ENCODE results near the gene TMEM106A.
A peak's percentile ranks its signal among the peaks of the same experiment; 100 is the strongest.
"Not testable (repeated sequence)": the region's sequence is repeated elsewhere in the genome, so short reads cannot be mapped to it uniquely, and the experiment has no call there.

The TMEM106A gene

DNA sequence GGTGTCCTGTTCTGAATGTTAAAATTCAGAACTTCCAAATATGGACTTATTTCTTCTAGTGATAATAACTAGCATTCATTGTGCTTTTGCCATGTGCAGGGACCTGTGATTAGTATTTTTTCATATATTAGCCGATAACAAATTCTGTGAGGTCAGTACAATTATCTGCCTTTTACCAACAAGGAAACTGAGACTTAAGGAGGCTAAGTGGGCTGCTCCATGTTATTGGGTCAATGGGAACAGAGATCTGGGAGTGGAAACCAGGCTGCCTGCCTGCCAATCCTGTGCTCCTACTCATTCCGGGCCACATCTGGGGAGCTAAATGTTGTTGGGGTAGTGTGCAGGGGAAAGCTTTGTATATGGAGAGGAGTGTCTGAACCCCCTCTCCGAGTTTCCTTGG, 3.7 kb downstream of the TMEM106A start:
- DNase-seq (ENCODE audit: low read depth in 3 of 3), result no peak

DNA sequence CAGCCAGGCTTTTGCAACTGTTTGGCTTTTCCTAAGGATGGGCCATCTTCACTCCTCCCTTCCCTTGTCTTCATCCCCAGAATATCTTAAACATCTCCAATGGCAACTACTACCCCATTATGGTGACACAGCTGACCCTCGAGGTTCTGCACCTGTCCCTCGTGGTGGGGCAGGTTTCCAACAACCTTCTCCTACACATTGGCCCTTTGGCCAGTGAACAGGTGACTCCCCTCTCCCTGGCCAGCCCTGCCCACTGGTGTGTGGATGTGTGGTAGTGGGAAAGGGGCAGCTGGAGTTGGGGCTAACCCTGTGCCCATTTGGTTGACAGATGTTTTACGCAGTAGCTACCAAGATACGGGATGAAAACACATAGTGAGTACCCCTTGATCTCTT, 4.7 kb downstream of the TMEM106A start:
- no peak for DNase-seq (ENCODE audit: low read depth in 3 of 3)

DNA sequence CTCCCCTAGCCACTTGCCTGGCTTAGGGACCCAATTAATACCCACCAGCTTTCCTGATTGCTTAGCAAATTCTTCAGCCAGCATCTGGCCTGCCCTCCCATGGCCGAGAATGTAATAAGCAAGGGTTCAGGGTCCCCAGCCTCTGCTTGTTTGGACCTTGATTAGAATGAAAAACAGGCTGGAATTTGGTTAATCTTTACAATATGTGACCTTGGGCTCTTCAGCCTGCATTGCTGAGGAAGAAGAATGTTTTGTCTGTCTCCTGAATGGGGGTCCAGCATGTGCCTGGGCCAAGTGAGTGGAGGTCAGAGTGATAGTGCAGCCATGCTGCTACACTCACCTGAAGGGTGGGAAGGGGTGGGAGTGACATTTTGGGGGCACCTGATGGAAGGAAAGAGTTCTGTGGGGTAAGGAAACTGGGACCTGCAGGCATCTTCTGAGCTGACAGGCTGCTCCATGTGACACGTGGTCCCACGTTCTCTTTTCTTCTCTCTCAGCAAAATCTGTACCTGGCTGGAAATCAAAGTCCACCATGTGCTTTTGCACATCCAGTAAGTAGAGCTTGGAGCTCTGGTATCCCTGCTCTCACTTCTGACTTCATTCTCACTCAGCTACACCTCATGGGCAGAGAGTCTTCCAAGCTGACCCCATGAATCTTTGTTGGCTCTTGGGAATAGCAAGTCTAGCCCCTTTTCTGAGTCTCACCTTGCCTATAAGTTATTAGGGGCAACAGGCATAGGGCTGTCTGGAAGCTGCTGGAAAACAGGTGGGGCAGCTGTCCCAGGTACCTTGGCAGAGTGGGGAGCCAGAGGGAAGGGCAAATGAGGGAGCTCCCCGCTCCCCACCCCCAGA, 5.3 kb downstream of the TMEM106A start:
- DNase-seq (ENCODE audit: low read depth in 3 of 3), result no peak

DNA sequence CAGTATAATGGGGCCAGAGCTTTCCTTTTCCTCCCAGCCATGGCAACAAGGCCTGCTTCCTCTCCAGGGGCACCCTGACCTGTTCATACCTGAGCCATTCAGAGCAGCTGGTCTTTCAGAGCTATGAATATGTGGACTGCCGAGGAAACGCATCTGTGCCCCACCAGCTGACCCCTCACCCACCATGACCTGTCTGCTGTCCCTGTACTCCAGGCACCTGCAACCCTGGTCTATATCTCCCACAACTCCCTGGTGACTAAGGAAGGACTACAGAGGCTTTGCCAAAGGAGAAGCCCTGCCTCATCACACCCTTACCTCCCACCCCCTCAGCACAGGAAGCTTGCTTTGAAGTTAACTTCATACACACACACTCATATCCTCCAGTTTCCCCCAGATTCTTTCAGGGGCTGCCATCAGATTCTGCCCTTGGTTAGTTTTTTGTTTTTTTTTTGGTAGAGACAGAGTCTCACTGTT, 6.0 kb downstream of the TMEM106A start:
- DNase-seq (ENCODE audit: low read depth in 3 of 3), result no peak

DNA sequence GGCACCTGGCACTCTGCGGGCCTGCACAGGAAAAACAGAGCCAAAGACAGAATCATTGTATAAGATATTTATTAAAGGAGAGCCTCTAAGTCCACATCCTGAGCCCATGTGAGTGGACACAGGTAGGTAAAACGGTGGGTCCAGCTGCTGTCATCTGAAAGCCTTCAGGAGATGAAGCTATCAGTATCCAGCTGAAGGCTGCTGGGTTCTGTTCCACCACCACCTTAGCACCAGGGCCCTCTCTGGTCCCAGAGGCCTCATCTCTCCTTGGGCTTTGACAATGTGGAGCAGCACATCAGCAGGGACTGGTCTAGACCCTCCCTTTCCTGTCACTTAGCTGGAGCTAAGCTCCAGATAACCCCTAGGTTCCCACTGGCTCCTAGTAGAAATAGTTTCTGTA, 7.3 kb downstream of the TMEM106A start:
- no peak for DNase-seq (ENCODE audit: low read depth in 3 of 3)

DNA sequence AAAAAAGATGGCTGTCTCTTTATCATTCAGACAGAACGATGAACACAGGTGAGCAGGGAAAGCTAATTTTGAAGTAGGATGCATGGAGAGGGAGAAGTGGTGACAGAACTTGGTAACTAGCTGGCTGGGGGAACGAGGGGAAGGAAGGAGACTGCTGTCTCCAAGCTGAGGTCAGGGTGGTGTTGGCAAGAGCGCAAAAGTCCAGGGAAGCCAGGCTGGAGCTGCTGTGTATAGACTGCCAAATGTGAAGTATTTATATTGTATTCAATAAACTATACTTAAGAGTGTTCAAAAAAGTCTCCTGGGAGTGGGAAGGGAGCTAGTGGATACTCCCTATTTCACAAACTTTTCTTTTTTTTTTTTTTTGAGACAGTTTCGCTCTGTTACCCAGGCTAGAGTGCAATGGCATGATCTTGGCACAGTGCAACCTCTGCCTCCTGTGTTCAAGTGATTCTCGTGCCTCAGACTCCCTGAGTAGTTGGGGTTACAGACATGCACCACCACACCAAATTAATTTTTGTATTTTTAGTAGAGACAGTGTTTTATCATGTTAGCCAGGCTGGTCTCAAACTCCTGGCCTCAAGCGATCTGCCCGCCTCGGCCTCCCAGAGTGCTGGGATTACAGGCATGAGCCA, 8.2 kb downstream of the TMEM106A start:
- DNase-seq (ENCODE audit: low read depth in 3 of 3), result no peak

DNA sequence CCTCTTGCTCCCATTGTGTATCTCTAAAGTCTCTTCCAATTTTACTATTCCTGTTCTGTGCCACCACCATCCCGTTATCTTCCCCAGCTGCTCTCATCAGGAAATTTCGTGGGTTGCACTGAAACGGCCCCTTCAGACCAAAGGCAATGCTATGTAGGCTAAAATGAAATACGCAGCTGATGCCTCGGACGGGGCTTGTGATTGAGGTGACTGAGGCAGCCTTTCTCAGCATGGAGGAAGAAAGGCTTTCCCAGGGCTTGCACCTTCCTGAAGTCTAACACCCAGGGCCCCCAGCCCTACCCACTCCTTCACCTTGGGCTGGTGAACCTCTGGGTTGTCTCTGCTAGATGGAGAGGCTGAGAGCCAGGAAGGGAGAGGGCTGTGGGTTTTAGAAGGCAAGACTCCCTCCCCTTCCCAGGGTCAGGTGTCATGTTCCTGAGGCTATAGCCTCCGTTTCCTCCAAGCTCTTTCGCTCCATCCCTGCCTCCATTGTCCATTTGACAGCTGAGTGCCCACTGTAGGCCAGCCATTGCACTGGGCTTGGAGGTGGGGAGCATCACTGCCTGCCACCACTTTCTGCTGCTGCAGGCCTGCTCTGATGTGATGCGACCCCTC, 8.9 kb downstream of the TMEM106A start:
- no peak for DNase-seq (ENCODE audit: low read depth in 3 of 3)

DNA sequence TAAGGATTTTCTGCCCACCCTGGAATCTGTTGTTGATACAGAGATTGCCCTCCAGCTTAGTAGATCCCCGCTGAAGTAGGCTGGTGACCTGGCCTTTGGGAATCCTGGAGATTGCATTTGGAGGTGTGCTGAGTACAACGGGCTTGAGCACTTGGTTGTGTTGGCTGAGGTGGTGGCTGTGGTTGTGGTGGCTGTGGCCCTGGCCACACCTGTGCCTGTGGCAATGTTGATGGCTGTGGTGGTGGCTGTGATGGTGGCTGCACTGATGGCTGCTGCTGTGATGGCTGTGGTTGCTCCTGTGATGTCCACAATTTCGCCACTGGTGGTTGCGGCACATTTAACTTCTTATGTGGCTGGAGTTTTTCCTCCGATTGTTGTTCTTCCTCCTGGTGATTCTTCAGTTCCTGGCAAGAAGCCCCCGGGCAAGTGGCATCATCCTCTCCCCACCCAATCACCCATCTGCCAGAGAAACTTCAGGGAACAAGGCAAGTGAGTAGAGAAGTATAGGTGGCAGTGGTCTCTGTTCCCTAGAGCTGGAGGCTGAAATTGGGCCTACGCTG, 12.6 kb downstream of the TMEM106A start:
- no peak for DNase-seq (ENCODE audit: low read depth in 3 of 3)

DNA sequence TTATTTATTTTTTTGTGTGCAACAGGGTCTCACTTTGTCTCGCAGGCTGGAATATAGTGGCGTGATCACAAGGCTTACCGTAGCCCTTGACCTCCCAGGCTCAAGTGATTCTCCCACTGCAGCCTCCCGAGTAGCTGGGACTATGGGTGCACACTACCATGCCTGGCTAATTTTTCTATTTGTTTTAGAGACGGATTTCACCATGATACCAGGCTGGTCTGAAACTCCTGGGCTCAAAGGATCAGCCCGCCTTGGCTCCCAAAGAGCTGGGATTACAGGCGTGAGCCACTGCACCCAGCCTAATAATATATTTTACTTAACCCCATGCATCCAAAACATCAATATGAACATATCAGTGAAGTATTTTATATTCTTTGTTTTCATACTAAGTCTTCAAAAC, 14.7 kb downstream of the TMEM106A start:
- no peak for DNase-seq (ENCODE audit: low read depth in 3 of 3)

DNA sequence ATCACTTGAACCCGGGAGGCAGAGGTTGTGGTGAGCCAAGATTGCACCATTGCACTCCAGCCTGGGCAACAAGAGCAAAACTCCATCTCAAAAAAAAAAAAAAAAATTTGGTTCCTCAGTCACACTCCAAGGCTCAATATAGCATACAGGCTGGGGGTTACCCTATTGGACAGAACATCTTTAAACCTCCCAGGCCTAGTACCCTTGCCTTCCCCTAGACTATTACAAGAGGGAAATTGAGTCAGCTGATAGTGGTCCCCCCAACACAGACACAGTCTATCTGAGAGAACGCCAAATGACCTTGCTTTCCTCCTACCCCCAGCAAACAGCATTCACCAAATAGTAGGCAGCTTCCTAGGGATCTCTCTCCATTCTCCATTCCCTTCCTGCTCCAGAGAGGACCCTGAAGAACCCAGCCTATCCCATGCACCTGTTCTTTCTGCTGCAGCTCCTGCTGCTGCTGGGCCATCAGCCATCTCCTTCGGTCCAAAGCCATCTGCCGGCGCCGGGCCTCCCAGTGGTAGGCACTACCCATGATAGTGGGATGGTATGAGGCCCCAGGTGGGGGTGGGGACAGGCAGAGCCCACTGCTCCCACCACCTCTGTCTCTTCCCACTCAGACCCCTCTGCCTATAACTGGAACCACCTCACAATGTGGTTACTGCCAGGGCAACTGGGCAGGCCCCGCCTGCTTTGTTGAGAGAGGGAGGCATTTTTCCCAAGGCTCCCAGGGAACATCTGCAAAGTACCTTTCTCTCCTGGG, 16.5 kb downstream of the TMEM106A start, which contains the start of gene CCDC200:
Gene CCDC200, minus strand, starts transcription at position 604 of the 763 bp plus-strand sequence. Its CDS starts 69 bp downstream, at position 535.
- DNase-seq (ENCODE audit: low read depth in 3 of 3), result not testable (repeated sequence)

DNA sequence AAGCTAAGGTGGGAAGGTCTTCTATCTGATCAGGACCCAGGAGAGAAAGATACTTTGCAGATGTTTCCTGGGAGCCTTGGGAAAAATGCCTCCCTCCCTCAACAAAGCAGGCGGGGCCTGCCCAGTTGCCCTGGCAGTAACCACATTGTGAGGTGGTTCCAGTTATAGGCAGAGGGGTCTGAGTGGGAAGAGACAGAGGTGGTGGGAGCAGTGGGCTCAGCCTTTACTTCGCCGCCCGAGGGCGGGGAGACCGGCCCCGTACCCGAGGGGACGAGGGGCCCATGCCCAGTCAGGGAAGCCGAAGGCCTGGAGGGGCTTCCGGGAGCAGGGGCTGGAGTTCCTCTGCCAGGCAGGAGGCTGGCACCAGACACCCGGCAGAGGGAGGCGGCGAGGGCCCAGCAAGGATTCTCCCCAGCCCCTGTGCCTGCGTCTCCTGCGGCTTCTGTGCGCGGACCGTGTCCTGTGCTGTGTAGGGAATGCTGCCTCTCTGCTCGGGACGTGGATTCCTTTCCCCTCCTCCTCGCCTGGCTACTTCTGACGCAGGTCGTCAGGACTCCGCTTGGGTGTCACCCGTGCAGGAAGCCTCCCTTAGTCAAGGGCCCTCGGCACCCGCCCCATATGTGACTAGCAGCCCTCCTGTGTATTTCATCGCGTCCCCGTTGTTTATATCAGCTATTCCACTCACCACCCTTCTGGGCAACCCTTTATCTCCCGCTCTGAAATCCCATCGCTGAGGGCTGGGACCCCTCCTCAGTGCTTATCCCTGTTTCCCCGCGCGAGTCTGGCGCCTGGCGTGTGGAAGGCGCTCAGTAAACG, 19.7 kb downstream of the TMEM106A start:
- not testable (repeated sequence) for DNase-seq (ENCODE audit: low read depth in 3 of 3)

DNA sequence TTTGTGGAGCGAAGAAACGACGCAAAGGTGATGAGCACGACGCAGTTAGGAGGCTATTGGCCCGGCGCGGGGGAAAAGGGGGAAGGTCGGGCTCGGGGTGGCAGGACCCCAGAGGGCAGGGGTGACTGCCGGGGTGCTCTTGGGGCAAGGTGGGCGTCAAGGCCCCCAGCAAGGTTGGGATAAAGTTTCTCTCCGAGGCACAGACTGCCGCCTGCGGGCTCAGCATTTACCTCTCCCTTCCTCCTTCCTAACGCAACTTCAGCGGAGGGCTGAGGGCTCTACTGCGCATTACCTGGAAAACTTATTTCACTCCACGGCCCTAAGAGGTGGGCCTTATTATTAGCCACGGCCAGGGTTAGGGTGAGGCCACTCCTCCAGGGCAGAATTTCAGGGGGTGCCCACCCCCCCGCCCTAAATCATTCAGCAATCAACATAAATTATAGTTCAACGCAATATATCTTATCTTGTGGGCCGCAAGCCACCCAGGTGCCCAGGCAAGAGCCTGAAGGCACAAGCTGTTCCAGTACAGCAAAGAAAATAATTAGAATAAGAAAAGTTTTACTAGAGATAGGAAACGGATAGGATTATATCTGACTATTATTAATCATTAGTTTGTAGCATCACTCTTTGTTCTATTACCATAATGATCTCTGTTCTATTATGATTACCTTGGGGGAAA, 20.5 kb downstream of the TMEM106A start:
- DNase-seq (ENCODE audit: low read depth in 3 of 3), result peak in 1 of 3 donors; percentile 15

DNA sequence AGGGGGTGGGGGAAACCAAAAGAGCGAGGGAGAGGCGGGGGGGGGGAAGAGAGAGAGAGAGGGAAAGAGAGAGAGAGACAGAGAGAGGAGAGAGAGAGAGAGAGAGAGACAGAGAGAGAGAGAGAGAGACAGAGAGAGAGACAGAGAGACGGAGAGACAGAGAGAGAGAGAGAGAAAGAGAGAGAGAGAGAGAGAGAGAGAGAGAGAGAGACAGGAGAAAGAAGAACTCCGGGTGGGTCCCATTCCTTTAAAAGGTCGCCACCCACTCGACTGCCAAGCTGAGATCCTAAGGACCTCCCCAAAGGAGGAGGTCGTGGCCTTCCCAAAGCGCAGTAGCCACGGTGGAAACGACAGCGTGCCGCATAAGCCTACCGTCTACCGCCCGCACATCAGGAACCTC, 21.6 kb downstream of the TMEM106A start:
- DNase-seq (ENCODE audit: low read depth in 3 of 3), result not testable (repeated sequence)

DNA sequence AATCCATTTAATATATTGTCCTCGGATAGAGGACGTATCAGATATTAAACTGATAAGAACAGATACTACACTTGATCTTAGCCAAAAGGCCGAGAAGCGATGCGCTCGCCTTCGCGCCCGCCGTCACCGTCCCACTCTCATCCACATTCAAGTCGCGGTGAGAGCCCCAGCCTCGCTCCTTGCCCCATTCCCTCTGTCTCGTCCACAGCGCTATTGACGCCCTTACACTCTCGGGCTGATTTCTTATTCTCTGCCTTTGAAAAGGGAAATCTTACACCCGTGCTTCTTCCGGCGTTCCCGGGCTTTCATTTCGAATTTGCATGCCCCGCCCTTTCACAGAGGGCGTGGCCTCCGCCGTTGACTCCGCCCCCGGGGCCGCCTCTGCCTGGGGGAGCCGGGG, 22.2 kb downstream of the TMEM106A start, which contains the start of gene RNU2-1:
Gene RNU2-1, minus strand, starts transcription at position 101 of the 400 bp plus-strand sequence.
- DNase-seq (ENCODE audit: low read depth in 3 of 3), result not testable (repeated sequence)

DNA sequence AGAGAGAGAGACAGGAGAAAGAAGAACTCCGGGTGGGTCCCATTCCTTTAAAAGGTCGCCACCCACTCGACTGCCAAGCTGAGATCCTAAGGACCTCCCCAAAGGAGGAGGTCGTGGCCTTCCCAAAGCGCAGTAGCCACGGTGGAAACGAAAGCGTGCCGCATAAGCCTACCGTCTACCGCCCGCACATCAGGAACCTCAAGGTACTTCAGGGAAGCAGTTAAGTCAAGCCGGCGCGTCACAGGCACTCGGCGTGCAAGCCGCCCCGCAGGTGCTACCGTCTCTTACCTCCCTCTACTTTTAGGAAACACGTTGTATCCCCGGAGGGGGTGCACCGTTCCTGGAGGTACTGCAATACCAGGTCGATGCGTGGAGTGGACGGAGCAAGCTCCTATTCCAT, 27.9 kb downstream of the TMEM106A start:
- not testable (repeated sequence) for DNase-seq (ENCODE audit: low read depth in 3 of 3)

DNA sequence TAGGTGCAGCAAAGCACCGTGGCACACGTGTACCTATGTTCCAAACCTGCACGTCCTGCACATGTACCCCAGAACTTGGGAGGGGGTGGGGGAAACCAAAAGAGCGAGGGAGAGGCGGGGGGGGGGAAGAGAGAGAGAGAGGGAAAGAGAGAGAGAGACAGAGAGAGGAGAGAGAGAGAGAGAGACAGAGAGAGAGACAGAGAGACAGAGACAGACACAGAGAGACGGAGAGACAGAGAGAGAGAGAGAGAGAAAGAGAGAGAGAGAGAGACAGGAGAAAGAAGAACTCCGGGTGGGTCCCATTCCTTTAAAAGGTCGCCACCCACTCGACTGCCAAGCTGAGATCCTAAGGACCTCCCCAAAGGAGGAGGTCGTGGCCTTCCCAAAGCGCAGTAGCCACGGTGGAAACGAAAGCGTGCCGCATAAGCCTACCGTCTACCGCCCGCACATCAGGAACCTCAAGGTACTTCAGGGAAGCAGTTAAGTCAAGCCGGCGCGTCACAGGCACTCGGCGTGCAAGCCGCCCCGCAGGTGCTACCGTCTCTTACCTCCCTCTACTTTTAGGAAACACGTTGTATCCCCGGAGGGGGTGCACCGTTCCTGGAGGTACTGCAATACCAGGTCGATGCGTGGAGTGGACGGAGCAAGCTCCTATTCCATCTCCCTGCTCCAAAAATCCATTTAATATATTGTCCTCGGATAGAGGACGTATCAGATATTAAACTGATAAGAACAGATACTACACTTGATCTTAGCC, 29.1 kb downstream of the TMEM106A start:
- DNase-seq (ENCODE audit: low read depth in 3 of 3), result not testable (repeated sequence)

DNA sequence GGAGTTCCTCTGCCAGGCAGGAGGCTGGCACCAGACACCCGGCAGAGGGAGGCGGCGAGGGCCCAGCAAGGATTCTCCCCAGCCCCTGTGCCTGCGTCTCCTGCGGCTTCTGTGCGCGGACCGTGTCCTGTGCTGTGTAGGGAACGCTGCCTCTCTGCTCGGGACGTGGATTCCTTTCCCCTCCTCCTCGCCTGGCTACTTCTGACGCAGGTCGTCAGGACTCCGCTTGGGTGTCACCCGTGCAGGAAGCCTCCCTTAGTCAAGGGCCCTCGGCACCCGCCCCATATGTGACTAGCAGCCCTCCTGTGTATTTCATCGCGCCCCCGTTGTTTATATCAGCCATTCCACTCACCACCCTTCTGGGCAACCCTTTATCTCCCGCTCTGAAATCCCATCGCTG, 34.8 kb downstream of the TMEM106A start:
- DNase-seq (ENCODE audit: low read depth in 3 of 3), result not testable (repeated sequence)
